Stimulated activated naive CD8-positive, alpha-beta T cell treated with anti-CD3 and anti-CD28 coated beads, Interleukin-15, Interleukin-2, amounts not matched to agents 100 U/mL and 50 U/mL, for 24 hours (primary cell): ENCODE data around the gene TAS1R2.
"Not testable (repeated sequence)": the region's sequence is repeated elsewhere in the genome, so short reads cannot be mapped to it uniquely, and the experiment has no call there.

ENCODE experiments used
- ATAC-seq: fragments of 150-1000 bp; cut with Tn5 transposase; one replicate; pipeline ENCODE4 v1.10.0; 2021
- DNase-seq: peaks from one replicate; pipeline ENCODE4 v3.0.0; 2021

TAS1R2 gene

DNA sequence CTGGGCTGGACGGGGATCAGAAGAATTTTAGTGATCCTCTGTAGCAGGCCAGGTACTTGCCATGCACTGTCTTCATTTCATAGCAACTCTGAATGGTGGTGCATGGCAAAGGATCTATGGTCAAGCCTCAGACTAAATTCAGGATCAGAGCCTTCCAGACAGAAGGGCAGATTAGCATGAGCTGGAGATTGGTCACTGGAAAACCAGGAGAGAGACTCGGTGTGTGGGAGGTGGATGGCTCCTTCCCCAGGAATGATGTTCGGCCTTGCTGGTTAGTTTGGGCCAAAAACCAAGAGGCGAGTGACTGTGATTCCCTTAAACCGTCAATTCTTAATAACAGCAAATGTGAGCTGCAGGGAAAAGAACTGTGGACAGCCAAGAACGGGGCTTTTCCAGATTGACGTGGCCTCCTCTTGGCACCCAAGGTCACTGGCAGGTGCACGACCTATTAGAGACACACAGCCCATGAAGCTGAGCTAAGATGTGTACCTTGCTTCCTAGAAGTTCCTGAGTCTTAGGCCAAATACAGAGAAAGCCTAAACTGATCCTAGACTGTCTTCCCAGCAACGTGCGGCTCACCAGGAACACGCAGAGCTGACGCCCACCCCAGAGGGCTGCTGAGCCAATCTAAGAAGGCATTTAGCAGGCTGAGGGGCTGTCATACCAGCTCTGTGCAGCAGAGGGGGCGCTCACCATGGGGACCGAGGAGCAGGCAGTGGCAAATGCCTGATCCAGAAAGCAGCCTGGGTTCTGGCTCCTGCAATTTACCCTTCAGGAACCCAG lies 24.4 kb upstream of the TAS1R2 start:
- peak; percentile 81 for DNase-seq

DNA sequence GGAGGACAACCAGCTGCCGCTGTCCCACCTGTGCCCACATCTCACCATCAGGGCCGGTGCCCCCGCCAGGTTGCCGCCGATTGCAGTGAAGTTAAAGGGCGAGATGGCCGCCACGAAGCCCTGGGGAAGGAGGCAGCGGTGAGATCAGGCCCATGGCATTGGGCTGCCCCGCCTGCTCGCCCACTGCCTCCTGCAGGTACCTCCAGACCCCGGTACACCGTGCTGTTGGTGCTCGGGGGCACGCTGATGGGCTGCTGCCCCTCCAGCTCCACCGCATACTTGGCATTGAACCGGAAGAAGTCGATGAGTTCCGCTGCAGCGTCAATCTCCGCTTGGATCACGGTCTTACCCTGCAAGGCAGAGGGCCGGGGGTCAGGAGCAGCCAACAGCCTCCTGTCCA lies 23.6 kb upstream of the TAS1R2 start:
- DNase-seq (no peak), ATAC-seq (no peak)

More for the DNA sequence above, 24.4 kb upstream of the TAS1R2 start:
- ATAC-seq: peak; percentile 64

DNA sequence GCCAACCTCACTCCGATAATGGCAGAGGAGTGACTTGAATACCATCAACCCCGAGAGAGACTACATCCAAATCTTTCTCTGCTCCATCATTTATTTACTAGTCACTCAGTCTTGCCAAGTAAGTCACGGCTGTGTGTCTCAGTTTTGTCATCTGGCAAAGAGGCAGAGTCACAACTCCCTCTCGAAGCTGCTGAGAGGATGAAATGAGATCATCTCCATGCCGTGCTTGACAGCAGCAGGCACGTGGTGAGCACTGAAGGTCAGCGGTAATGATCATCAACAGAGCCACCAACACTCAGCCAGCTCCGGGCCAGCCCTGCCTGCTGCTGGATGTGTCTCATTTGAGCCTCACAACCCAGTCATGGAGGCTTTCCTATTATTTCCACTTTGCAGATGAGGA lies 23.0 kb upstream of the TAS1R2 start:
- DNase-seq (no peak), ATAC-seq (no peak)

DNA sequence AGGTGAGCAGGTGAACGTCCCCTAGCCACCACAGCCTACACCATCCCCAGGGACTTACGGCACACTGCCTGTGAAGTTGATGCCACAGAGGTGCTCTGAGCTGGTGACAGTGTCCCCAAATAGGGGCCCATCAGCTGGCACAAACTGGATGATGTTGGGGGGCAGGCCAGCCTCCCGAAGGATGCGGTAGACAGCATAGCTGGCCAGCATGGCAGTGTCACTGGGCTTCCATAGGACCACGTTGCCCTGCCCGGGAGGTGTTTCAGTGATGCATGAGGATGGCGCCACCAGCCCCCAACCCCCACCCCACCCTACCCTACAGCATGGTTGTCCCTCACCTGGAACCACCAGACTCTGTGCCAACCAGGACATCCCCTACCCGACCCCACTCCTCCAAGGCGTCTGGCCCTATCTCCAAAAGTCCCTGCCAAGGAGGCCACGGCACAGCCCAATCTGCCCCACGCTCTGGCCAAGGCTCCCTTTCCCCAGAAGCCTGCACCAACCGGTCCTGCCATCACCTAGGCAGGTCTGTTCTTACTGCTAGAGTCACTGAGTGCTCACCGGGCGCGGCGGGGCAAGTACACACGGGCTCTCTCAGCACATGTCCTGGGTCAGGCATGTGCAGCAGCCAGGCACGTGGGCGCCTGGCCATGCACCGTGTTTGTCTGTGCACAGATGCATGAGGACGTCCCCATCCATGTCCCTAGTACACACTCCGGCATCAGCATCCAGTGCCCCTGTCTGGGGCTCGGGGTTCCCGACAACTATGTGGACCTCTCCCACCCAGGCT lies 22.4 kb upstream of the TAS1R2 start:
- ATAC-seq (no peak), DNase-seq (no peak)

DNA sequence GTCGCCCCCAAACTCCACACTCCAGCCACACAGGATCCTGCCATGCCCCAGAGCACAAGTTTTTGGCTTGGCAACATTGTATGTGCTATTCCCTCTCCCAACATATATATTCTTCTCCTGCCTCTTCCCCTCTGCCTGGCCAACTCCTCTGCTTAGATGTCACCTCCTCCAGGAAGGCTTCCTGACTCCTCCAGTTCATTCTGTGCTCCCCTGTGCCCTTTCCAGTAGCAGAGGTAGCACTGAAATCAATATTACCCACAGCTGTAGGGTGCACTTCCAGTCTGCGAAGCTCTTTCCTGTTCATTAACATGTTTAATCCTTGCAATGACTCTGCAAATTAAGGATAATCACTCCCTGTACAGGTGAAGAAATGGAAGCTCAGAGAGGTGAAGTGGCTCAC lies 21.7 kb upstream of the TAS1R2 start:
- ATAC-seq (no peak), DNase-seq (no peak)

DNA sequence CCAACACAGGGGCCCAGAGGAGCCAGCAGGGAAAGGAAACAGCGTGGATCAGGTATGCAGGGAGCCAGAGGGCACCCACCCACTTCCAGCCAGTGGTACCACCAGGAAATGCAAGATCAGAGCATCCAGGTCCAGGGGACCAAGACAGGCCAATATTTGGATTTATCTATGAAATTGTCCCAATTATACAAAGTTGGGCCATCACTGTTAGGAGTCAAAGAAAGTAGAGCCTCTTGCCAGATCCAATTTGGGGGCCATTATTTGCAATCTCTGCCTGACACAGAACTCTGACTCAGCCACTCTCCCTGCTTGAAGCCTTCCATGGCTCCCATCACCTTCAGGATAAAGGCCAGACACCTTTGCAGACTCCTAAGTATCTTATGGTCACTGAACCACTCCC lies 21.1 kb upstream of the TAS1R2 start:
- no peak for ATAC-seq
- no peak for DNase-seq

DNA sequence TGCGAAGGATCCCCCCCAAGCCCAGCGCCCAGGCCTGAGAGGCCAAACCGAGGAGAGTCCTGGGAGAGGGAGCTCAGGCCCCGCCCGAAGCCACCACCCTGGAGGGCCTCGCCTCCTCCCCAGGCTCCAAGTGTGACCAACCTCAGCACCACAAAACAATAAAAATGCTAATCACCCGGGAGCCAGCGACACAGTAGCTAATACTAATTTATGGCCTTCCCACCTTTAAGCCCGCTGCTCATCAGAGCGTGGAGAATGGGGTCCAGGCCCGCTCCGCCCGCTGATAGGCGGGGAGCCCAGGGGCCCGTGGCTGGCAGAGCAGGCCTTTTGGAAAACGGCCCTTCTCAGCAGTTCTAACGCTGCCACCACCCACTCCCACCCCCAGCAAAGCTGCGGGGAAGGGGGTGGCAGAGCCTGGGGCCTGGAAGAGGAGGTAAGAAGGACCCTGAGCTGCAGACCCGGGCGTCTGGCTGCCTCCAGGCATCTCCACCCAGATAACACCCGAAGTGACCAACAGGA lies 20.4 kb upstream of the TAS1R2 start:
- DNase-seq (no peak), ATAC-seq (no peak)

DNA sequence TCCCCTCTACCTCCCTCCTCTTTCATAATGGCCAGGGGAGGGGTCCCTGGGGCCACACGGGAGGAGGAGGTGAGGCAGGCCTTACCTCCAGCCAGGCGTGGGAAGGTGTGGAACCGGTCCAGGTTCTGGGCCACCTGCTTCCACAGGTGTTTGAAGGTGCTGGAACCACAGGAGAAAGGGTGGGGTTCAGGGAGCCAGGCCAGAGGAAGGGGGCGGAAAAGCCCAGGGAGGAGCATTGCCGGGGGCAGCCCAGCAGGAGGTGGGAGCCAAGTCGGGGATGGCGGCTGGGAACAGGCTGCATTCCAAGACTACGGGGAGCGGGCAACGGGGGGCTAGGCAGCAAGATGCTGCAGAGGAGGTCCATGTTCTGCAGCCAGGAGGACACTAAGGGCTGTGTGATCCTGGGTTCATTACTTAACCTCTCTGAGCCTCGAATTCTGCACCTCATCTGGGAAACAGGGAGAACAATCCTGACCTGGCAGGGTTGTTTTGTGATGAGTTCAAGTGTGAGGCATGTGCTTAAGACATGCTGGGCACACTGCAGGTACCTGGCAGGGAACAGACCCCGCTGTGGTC lies 19.8 kb upstream of the TAS1R2 start:
- ATAC-seq: no peak
- no peak for DNase-seq

DNA sequence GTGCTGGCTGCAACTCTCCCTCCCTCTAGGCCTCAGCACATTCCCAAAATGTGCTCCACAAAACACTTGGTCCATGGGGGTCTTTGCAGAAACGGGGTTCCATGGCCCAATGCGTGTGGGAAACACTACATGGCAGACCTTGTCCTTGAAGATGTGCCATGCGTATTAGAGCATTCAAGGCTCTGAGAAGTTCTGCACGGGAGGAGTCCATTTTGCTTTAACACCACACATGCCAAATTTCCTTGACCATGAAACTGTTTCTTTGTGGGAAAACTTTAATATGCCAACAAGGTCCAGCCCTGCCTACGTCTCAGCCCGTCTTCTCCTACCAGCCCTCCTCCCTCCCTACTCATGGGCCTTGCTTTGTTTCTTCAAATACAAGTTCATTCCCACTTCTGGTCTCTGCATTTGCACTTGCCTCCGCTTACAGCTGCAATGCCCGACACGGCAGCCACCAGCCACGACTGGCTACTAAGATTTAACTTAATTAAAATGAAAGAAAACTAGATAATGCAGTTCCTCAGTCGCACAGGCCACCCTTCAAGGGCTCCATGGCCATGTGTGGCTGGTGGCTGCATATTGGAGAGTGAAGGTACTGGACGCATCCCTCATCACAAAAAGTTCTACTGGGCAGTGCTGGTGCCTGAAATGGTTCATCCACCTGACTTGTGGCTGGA lies 19.2 kb upstream of the TAS1R2 start:
- DNase-seq: no peak
- ATAC-seq: no peak

DNA sequence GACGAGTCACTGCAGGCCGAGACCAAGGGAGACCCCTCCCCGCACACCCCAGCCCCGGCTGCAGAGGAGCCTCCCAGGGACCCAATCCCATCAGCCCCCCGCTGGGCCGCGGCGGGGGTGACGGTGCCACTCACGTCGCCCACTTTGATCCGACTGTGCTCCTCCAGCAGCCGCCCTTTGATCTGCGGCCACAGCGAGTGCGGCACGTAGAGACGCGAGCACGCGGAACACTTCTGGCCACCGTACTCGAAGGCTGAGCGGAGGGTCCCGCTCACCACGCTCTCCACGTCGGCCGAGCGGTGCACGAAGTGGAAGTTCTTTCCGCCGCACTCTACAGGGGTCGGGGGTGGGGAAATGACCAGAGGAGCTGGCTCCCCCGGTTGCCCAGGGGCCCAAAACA lies 17.8 kb upstream of the TAS1R2 start:
- DNase-seq: no peak

DNA sequence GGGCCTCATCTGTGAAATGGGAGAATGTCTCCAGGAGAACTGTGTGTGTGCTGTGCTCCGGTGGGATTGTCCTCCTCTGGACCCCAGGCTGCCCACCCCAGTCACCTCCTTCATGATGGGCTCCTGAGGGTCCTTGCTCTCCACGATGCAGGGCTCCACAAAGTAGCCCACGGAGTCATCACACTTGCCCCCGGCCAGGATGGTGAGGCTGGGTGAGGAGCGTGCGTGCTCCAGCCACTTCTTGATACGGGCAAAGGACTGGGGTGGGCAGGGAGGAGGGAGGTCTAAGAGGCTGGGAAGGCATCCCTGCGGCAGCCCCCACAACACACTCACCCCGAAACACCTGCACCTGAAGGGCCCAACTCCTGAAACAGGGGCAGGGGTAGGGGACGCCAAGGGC lies 16.8 kb upstream of the TAS1R2 start:
- no peak for ATAC-seq
- DNase-seq: no peak

More for the DNA sequence above, 17.8 kb upstream of the TAS1R2 start:
- no peak for ATAC-seq

DNA sequence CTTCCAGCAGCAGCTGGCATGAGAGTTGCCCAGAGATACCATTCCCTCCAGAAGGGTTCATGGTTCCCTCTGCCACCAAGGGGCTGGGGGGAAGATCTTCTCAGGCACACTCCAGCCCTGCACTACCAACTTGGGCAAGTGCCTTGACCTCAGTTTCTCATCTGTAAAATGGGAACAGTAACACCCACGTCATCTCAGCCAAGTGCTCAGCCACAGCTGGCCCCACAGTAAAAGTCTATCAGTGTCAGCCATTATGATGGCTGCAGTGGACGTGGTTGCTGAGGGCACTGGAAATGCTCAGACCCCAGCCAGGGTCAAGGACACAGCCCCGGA lies 16.3 kb upstream of the TAS1R2 start:
- DNase-seq (no peak), ATAC-seq (no peak)

DNA sequence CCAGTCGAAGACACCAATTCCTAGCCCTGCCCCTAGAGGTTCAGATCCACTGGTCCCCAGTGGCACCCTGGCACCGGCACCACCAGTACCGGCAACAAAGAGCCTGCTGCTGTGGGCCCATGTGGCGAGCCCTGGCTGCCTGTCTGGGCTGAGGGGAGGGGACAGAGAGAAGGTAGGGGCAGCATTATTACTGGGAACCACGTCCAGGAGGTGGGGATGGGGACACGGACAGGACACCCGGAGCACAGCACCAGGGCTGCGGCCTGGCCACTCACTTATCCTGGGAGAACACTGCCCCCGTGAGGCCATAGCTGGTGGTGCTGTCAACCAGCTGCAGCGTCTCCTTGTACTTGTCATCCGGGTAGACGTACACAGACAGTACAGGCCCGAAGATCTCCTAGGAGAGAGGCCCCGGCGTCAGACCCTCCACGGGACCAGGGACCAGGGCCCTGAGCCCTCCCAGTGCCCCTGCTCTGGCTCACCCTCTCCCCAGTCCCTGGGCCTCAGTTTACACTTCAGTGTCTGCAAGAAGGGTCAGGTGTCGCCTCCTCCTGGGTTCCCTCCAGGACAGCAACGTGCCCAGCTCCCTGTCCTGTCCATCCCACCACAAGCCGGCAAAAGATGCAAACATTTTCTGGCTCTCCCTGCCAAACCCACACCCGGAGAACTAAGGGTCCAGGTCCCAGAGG lies 15.8 kb upstream of the TAS1R2 start:
- ATAC-seq (peak; percentile 50), DNase-seq (peak; percentile 79)

DNA sequence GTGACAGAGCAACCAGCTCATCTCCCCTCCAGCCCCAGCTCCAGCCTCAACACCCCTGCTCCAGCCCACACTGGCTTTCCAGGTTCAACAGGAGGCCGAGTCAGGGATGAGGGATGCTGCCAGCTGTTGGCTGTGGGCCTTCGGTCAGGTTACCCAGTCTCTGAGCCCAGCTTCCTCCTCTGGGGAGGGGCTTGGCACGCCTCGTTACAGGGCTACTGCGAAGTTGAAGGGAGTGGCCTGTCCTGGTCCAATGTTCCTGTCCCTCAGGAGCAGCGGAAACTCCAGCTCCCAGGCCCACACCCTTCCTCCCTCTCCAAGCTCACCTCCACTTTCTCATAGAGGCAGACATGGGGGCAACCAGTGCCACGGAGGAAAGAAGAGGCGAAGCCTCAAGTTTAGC lies 15.1 kb upstream of the TAS1R2 start:
- DNase-seq (no peak), ATAC-seq (no peak)

DNA sequence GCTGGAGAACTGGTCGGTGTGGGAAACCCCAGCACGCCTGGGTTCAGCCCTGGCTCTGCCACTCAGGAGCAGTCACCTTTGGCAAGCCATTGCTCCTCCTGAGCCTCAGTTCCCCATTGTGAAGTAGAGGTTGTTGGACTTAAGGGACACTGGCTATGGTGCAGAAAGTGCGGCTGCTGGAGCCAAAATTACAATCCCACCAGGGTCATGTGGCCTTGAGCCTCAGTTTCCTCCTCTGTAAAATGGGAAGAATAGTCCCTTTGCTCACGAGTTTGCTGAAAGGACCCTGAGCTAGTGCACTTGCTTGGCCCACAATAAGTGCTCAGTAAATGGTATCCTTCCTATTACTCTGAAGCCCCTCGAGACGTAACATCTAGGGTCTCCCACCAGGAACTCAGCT lies 14.6 kb upstream of the TAS1R2 start:
- no peak for DNase-seq
- no peak for ATAC-seq

DNA sequence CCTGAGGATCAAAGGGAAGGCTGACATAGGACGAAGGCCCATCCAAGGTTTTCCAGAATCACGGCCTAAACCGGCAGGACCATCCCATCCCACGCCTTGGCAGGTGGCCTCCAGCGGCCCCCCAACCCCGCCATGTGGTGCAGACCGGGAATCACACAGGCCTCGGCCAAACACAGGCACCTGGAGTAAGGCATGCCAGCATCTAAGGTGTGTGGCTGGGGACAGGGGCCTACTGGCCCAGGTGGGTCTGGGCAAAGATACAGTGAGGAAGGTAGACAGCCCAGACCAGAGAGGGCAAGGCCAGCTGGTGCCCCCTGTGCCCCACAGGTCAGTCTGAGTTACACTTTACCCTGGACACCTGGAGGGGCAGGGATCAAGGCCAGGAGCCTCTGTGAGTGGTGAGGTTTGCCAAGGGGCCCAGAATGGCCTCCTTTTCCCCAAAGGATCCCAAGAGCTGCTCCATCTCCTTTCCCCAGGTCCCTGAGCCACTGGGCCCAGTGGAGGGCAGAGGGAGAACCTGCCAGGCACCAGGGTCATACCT lies 12.7 kb upstream of the TAS1R2 start:
- ATAC-seq (no peak), DNase-seq (no peak)

DNA sequence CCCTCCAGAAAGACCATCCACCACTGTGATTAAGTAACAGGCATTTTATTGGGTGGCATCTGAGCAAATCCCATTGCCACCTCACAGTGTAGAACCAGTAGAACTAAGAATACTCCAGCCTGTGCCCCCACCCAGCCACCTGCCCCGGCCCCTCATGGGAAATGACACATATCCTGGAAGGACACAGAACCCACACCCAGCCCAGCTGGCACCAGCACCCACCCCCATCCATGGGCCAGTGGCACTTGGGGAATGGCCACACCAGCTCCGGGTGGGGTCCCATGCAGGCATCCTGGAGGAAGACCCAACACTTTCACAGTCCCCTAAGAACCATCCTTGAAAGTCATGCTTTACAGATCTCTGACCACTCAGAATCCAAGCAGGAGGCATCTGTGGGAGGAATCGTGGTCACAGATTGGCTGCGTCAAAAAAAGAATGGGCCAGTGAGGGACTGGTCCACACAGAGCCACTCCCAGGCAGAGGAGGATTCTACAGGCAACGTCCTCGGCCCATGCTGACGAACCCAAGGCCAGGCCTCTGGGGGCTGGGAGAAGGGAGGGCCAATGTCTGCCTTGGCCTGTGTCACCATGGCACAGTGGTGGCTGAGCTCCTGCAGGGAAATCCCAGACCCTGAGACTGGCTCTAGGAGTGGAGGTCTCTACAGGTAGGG lies 12.1 kb upstream of the TAS1R2 start:
- DNase-seq (no peak), ATAC-seq (no peak)

DNA sequence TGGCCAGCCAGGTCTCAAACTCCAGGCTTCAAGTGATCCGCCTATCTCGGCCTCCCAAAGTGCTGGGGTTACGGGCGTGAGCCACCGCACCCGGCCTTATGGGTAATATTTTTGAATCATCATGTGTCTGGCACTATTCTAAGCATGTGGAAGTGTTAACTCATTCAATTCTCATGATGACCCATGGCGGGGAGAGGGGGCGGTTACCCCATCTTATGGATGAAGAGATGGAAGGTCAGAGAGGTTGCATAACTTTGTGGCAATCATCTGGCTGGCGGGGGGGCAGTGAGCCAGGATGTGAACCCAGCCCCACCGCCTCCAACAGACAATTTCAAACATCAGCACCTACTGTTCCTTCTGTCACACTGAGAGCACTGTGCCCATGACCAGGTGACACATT lies 11.5 kb upstream of the TAS1R2 start:
- ATAC-seq (no peak), DNase-seq (no peak)

DNA sequence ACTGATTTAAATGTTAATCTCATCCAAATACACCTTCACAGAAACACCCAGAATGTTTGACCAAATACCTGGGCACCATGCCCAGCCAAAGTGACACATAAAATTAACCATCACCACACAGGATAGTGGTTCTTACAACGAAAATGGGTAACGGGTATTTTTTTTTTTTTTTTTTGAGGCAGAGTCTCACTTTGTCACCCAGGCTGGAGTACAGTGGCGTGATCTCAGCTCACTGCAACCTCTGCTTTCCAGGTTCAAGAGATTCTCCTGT lies 11.1 kb upstream of the TAS1R2 start:
- not testable (repeated sequence) for DNase-seq, ATAC-seq

DNA sequence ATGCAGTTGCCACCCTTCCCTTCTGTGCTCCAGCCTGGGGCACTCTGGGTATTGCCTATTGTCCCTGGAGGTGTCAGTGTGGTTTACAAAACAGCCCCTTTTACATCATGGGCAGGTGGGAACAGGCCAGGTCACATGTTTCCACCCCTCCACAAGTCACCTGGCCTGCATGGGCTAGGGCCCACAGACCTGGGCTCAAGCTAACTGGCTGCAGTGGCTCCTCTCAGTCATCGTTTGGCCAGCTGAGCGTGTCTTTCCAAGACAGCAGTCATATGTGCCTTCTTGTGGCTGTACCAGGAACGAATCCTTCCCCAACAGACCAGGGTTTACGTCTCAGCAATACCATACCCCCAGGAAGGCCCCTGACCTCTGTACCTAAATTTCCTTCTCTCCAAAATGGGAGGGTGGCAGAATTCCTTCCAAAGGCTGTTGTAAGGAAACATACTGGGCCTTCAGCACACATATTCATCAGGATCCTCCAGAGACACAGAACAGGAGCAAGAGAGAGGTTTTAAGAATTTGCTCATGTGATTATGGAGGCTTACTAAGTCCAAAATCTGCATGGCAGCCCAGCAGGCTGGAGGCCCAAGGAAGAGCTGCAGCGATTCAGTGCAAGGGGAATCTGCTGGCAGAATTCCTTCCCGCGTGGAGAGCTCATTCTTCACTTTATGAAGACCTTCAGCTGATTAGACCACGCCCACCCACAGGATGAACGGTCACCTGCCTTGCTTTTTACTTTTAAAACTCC lies 10.6 kb upstream of the TAS1R2 start:
- ATAC-seq (no peak), DNase-seq (no peak)
